ENCODE data around the gene HAT1. TPM values are rescaled to one million over a fixed set of nuclear protein-coding genes. Genes with fewer than 3 reads are reported as not detected.
"Not testable (repeated sequence)": the region's sequence is repeated elsewhere in the genome, so short reads cannot be mapped to it uniquely, and the experiment has no call there.

The HAT1 gene
- total RNA-seq, 1 experiment from 2014 or later, result 56.8 TPM

- Histone ChIP-seq H4K20me1 (ENCODE audit: insufficient read depth, low read depth, low read length) (no peaks in the 10 kb centered on the region), H3K9me2 (replicated peaks; ENCODE audit: insufficient read depth, low read length) (no peaks in the 10 kb centered on the region), H3K4me2 (ENCODE audit: low read depth, low read length, poor library complexity, severe bottlenecking) (no peak overlapping the region), H3K36me3 (ENCODE audit: insufficient read depth, low read length) (peaks cover 15% of the 10 kb centered on the region; the same call in 1 of the 2 replicates), H2AFZ (ENCODE audit: low read length) (no peak overlapping the region), H3K27ac (ENCODE audit: low read length) (no peak overlapping the region), H3K9me3 (ENCODE audit: low read length) (no peaks in the 10 kb centered on the region), H3K4me1 (ENCODE audit: low read length) (no peaks in the 10 kb centered on the region), H3K79me2 (ENCODE audit: low read length) (no peaks in the 10 kb centered on the region), H3K27me3 (ENCODE audit: low read length) (no peaks in the 10 kb centered on the region), H3K4me3 (ENCODE audit: low read length) (no peak overlapping the region), H3K9ac (ENCODE audit: low read length) (no peak overlapping the region)
- no peak for DNase-seq
These were observed 62.8 kb downstream of the HAT1 start for GRCh38 chr2:171985076-171985475.

DNA sequence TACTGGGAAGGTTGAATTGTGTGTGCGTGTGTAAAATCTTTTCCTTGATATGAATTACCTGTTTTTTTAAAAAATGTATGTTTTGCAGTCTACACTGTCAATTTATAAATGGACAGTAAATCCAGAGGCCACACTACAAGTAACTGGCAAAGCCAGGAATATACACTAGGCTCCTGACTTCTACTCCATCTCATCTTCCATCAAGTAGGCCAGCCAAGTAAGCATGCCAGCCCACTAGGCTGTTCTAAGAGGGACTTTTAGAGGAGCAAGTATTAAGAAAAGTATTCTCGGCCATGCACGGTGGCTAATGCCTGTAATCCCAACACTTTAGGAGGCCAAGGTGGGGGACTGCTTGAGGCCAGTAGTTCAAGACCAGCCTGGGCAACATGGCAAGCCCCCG, 64.5 kb downstream of the HAT1 start:
- no peaks in the 10 kb centered on the region for H3K4me1 ChIP-seq (ENCODE audit: low read length)
- no peak overlapping the region for H3K4me3 ChIP-seq (ENCODE audit: low read length)
- H3K36me3 ChIP-seq (ENCODE audit: insufficient read depth, low read length), result peaks cover 10% of the 10 kb centered on the region; the same call in 1 of the 2 replicates
- no peaks in the 10 kb centered on the region for H3K27me3 ChIP-seq (ENCODE audit: low read length)
- no peak overlapping the region for H3K9ac ChIP-seq (ENCODE audit: low read length)
- no peak for DNase-seq
- no peak overlapping the region for H2AFZ ChIP-seq (ENCODE audit: low read length)
- H3K4me2 ChIP-seq (ENCODE audit: low read depth, low read length, poor library complexity, severe bottlenecking), result no peak overlapping the region
- no peaks in the 10 kb centered on the region for H3K9me2 ChIP-seq (replicated peaks; ENCODE audit: insufficient read depth, low read length)
- no peaks in the 10 kb centered on the region for H3K9me3 ChIP-seq (ENCODE audit: low read length)
- no peaks in the 10 kb centered on the region for H3K79me2 ChIP-seq (ENCODE audit: low read length)
- no peak overlapping the region for H3K27ac ChIP-seq (ENCODE audit: low read length)
- no peaks in the 10 kb centered on the region for H4K20me1 ChIP-seq (ENCODE audit: insufficient read depth, low read depth, low read length)

DNA sequence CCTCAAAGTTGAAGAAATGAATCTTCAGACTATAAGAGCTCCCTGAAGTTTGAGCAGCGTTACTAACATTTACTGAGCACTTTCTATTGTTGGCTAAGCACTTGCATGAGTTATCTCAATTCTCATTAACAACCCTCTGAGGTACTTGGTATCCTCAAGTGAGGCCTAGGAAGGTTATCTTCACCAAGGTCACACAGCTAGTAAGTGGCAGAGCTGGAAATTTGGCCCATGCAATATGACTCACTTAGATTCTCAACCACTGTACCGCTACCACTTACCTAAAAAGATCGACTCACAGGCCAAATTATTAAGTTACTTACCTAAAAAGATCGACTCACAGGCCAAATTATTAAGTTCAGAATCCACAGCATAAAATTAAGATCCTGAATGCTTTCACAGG, 68.8 kb downstream of the HAT1 start:
- no peak for DNase-seq
- H3K4me3 ChIP-seq (ENCODE audit: low read length), result no peak overlapping the region

GRCh38 chr2:171995586-171995985, 73.3 kb downstream of the HAT1 start:
- Histone ChIP-seq H3K27me3 (ENCODE audit: low read length) (no peaks in the 10 kb centered on the region), H3K4me2 (ENCODE audit: low read depth, low read length, poor library complexity, severe bottlenecking) (no peak overlapping the region)

More for the DNA sequence above, 68.8 kb downstream of the HAT1 start:
- H3K36me3 ChIP-seq (ENCODE audit: insufficient read depth, low read length), result no peaks in the 10 kb centered on the region
- no peak overlapping the region for H3K4me2 ChIP-seq (ENCODE audit: low read depth, low read length, poor library complexity, severe bottlenecking)
- no peaks in the 10 kb centered on the region for H4K20me1 ChIP-seq (ENCODE audit: insufficient read depth, low read depth, low read length)
- H3K9me2 ChIP-seq (replicated peaks; ENCODE audit: insufficient read depth, low read length), result no peaks in the 10 kb centered on the region
- H3K4me1 ChIP-seq (ENCODE audit: low read length), result peaks cover 15% of the 10 kb centered on the region
- H3K27me3 ChIP-seq (ENCODE audit: low read length), result no peaks in the 10 kb centered on the region
- no peaks in the 10 kb centered on the region for H3K9me3 ChIP-seq (ENCODE audit: low read length)
- H3K9ac ChIP-seq (ENCODE audit: low read length), result no peak overlapping the region
- no peak overlapping the region for H2AFZ ChIP-seq (ENCODE audit: low read length)
- H3K79me2 ChIP-seq (ENCODE audit: low read length), result no peaks in the 10 kb centered on the region
- H3K27ac ChIP-seq (ENCODE audit: low read length), result no peak overlapping the region

GRCh38 chr2:171996021-171996420, 73.8 kb downstream of the HAT1 start:
- H3K4me2 ChIP-seq (ENCODE audit: low read depth, low read length, poor library complexity, severe bottlenecking), result no peak overlapping the region
- no peaks in the 10 kb centered on the region for H3K9me2 ChIP-seq (replicated peaks; ENCODE audit: insufficient read depth, low read length)
- H3K27ac ChIP-seq (ENCODE audit: low read length), result no peak overlapping the region
- H3K27me3 ChIP-seq (ENCODE audit: low read length), result no peaks in the 10 kb centered on the region
- H4K20me1 ChIP-seq (ENCODE audit: insufficient read depth, low read depth, low read length), result no peaks in the 10 kb centered on the region
- DNase-seq, result no peak
- H3K4me3 ChIP-seq (ENCODE audit: low read length), result no peak overlapping the region
- no peak overlapping the region for H3K9ac ChIP-seq (ENCODE audit: low read length)
- no peaks in the 10 kb centered on the region for H3K9me3 ChIP-seq (ENCODE audit: low read length)
- no peaks in the 10 kb centered on the region for H3K79me2 ChIP-seq (ENCODE audit: low read length)
- peaks cover 40% of the 10 kb centered on the region for H3K4me1 ChIP-seq (ENCODE audit: low read length)
- no peaks in the 10 kb centered on the region for H3K36me3 ChIP-seq (ENCODE audit: insufficient read depth, low read length)
- no peak overlapping the region for H2AFZ ChIP-seq (ENCODE audit: low read length)

More at GRCh38 chr2:171995586-171995985, 73.3 kb downstream of the HAT1 start:
- Histone ChIP-seq H3K9me3 (ENCODE audit: low read length) (no peaks in the 10 kb centered on the region), H3K9ac (ENCODE audit: low read length) (no peak overlapping the region), H4K20me1 (ENCODE audit: insufficient read depth, low read depth, low read length) (no peaks in the 10 kb centered on the region), H2AFZ (ENCODE audit: low read length) (no peak overlapping the region), H3K4me1 (ENCODE audit: low read length) (peaks cover 35% of the 10 kb centered on the region), H3K9me2 (replicated peaks; ENCODE audit: insufficient read depth, low read length) (no peaks in the 10 kb centered on the region), H3K79me2 (ENCODE audit: low read length) (no peaks in the 10 kb centered on the region), H3K27ac (ENCODE audit: low read length) (no peak overlapping the region), H3K36me3 (ENCODE audit: insufficient read depth, low read length) (no peaks in the 10 kb centered on the region), H3K4me3 (ENCODE audit: low read length) (no peak overlapping the region)
- no peak for DNase-seq

- H2AFZ ChIP-seq (ENCODE audit: low read length); H3K27me3 ChIP-seq (ENCODE audit: low read length); H3K9me3 ChIP-seq (ENCODE audit: low read length); H3K4me3 ChIP-seq (ENCODE audit: low read length); H3K79me2 ChIP-seq (ENCODE audit: low read length); H3K9me2 ChIP-seq (replicated peaks; ENCODE audit: insufficient read depth, low read length); H3K9ac ChIP-seq (ENCODE audit: low read length); DNase-seq; H3K36me3 ChIP-seq (ENCODE audit: insufficient read depth, low read length); H3K27ac ChIP-seq (ENCODE audit: low read length); H4K20me1 ChIP-seq (ENCODE audit: insufficient read depth, low read depth, low read length); H3K4me2 ChIP-seq (ENCODE audit: low read depth, low read length, poor library complexity, severe bottlenecking): not testable (repeated sequence)
- peaks cover 40% of the 10 kb centered on the region for H3K4me1 ChIP-seq (ENCODE audit: low read length)
These were observed 74.8 kb downstream of the HAT1 start for GRCh38 chr2:171997031-171997430.

DNA sequence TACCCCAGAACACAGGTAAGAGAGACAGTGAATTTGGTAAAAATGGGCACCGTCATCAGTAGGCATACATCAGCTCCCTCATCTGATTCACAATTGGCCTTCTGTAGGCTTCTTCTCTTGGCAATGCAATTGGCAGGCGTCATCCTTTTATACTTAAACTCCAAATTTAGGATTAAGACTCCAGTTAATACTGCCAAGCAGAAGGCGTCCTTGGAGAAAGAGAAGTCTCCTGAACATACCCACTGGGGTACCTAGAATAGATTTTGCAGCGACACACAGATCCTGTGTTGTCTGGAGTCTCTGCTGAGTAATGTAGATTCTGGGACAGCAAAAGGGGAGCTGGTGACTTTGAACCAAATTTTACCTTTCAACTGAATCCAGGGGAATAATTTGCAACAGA, 76.9 kb downstream of the HAT1 start:
- peak overlapping the region; percentile 91 for H2AFZ ChIP-seq (ENCODE audit: low read length)
- H3K9ac ChIP-seq (ENCODE audit: low read length), result peak overlapping the region; percentile 86
- H3K4me3 ChIP-seq (ENCODE audit: low read length), result peak overlapping the region; percentile 93
- peak; percentile 62 for DNase-seq
- H3K9me3 ChIP-seq (ENCODE audit: low read length), result no peaks in the 10 kb centered on the region
- H3K36me3 ChIP-seq (ENCODE audit: insufficient read depth, low read length), result no peaks in the 10 kb centered on the region
- H3K4me2 ChIP-seq (ENCODE audit: low read depth, low read length, poor library complexity, severe bottlenecking), result peak overlapping the region; percentile 84
- H3K4me1 ChIP-seq (ENCODE audit: low read length), result peaks cover 33% of the 10 kb centered on the region
- H3K9me2 ChIP-seq (replicated peaks; ENCODE audit: insufficient read depth, low read length), result no peaks in the 10 kb centered on the region
- no peaks in the 10 kb centered on the region for H3K27me3 ChIP-seq (ENCODE audit: low read length)
- H4K20me1 ChIP-seq (ENCODE audit: insufficient read depth, low read depth, low read length), result no peaks in the 10 kb centered on the region
- no peaks in the 10 kb centered on the region for H3K79me2 ChIP-seq (ENCODE audit: low read length)
- H3K27ac ChIP-seq (ENCODE audit: low read length), result peak overlapping the region; percentile 79

GRCh38 chr2:171999604-172000469, 77.6 kb downstream of the HAT1 start, which contains the start of gene METAP1D:
TSS of gene METAP1D (plus strand) at chr2:171999953. CDS start at chr2:171999970, 17 bp downstream.
- Histone ChIP-seq H3K4me3 (ENCODE audit: low read length) (peak within 1 kb of the TSS; percentile 93), H3K9me2 (replicated peaks; ENCODE audit: insufficient read depth, low read length) (no peaks in the 10 kb centered on the region)

More at GRCh38 chr2:171999604-172000469, 77.6 kb downstream of the HAT1 start, which contains the start of gene METAP1D:
- H3K9me3 ChIP-seq (ENCODE audit: low read length), result no peaks in the 10 kb centered on the region
- H4K20me1 ChIP-seq (ENCODE audit: insufficient read depth, low read depth, low read length), result no peaks in the 10 kb centered on the region
- H3K4me1 ChIP-seq (ENCODE audit: low read length), result peaks cover 30% of the 10 kb centered on the region
- no peaks in the 10 kb centered on the region for H3K27me3 ChIP-seq (ENCODE audit: low read length)
- no peaks in the 10 kb centered on the region for H3K79me2 ChIP-seq (ENCODE audit: low read length)
- peak within 1 kb of the TSS; percentile 79 for H3K27ac ChIP-seq (ENCODE audit: low read length)
- no peaks in the 10 kb centered on the region for H3K36me3 ChIP-seq (ENCODE audit: insufficient read depth, low read length)
- H3K4me2 ChIP-seq (ENCODE audit: low read depth, low read length, poor library complexity, severe bottlenecking), result peak within 1 kb of the TSS; percentile 84
- peak within 1 kb of the TSS; percentile 86 for H3K9ac ChIP-seq (ENCODE audit: low read length)
- peak; percentile 98 for DNase-seq
- H2AFZ ChIP-seq (ENCODE audit: low read length), result peak within 1 kb of the TSS; percentile 93
